22Rv1 (cell line): ENCODE results near the gene ZNF275.

ENCODE experiments used
- ZFX ChIP-seq: fragments of 450-650 bp; IDR thresholded peaks from 2 replicates; pipeline ENCODE4 v1.6.1; 2017; ENCODE audit warnings: antibody characterized with exemption, borderline replicate concordance
- TF ChIP-seq, protein P1 (sequence below): fragments of 450-650 bp; IDR thresholded peaks from 2 replicates; pipeline ENCODE4 v1.5.1; 2017; ENCODE audit warnings: mild to moderate bottlenecking

GRCh38 chrX:153388722-153389459, 54.9 kb downstream of the ZNF275 start:
- TF ChIP-seq, protein P1, sequence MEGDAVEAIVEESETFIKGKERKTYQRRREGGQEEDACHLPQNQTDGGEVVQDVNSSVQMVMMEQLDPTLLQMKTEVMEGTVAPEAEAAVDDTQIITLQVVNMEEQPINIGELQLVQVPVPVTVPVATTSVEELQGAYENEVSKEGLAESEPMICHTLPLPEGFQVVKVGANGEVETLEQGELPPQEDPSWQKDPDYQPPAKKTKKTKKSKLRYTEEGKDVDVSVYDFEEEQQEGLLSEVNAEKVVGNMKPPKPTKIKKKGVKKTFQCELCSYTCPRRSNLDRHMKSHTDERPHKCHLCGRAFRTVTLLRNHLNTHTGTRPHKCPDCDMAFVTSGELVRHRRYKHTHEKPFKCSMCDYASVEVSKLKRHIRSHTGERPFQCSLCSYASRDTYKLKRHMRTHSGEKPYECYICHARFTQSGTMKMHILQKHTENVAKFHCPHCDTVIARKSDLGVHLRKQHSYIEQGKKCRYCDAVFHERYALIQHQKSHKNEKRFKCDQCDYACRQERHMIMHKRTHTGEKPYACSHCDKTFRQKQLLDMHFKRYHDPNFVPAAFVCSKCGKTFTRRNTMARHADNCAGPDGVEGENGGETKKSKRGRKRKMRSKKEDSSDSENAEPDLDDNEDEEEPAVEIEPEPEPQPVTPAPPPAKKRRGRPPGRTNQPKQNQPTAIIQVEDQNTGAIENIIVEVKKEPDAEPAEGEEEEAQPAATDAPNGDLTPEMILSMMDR, result no peak
- no peak for TF ChIP-seq ZFX
